IPS-NIHi7 (cell line): Measurements from ENCODE around the gene KRTAP10-2.
"Not testable (repeated sequence)": the region's sequence is repeated elsewhere in the genome, so short reads cannot be mapped to it uniquely, and the experiment has no call there.

Experiments
- DNase-seq: peaks from one replicate; pipeline ENCODE4 v3.0.0; 2012; ENCODE audit warnings: mixed read lengths; ENCODE audit errors: extremely low spot score

The KRTAP10-2 gene

GRCh38 chr21:44583089-44583799, 31.9 kb upstream of the KRTAP10-2 start:
- DNase-seq, result no peak

- DNase-seq, result no peak
These were observed 30.8 kb upstream of the KRTAP10-2 start for GRCh38 chr21:44582055-44582454.

- DNase-seq, result no peak
These were observed 29.9 kb upstream of the KRTAP10-2 start for GRCh38 chr21:44581158-44581557.

GRCh38 chr21:44580231-44580821, 29.0 kb upstream of the KRTAP10-2 start, which contains the start of gene KRTAP10-5:
KRTAP10-5 (minus strand) TSS chr21:44580604; CDS start chr21:44580578, 26 bp downstream.
- DNase-seq, result not testable (repeated sequence)

GRCh38 chr21:44579833-44580144, 28.5 kb upstream of the KRTAP10-2 start:
- DNase-seq, result no peak

GRCh38 chr21:44579056-44579832, 27.9 kb upstream of the KRTAP10-2 start:
- no peak for DNase-seq

- no peak for DNase-seq
These were observed 27.2 kb upstream of the KRTAP10-2 start for GRCh38 chr21:44578371-44579055.

- no peak for DNase-seq
These were observed 24.7 kb upstream of the KRTAP10-2 start for GRCh38 chr21:44576025-44576420.

- DNase-seq, result no peak
These were observed 24.2 kb upstream of the KRTAP10-2 start for GRCh38 chr21:44575307-44576024.

GRCh38 chr21:44574457-44575306, 23.4 kb upstream of the KRTAP10-2 start:
- no peak for DNase-seq

- not testable (repeated sequence) for DNase-seq
These were observed 22.5 kb upstream of the KRTAP10-2 start, which contains the start of gene KRTAP10-4 for GRCh38 chr21:44573630-44574456. KRTAP10-4 (plus strand) TSS chr21:44573729; CDS start chr21:44573759, 30 bp downstream.

- no peak for DNase-seq
These were observed 21.8 kb upstream of the KRTAP10-2 start for GRCh38 chr21:44572959-44573583.

GRCh38 chr21:44571844-44572782, 20.8 kb upstream of the KRTAP10-2 start:
- no peak for DNase-seq

GRCh38 chr21:44571296-44571695, 20.0 kb upstream of the KRTAP10-2 start:
- DNase-seq, result no peak

GRCh38 chr21:44569861-44570517, 18.7 kb upstream of the KRTAP10-2 start:
- no peak for DNase-seq

GRCh38 chr21:44568667-44569556, 17.6 kb upstream of the KRTAP10-2 start:
- no peak for DNase-seq
